ENCODE data around the gene IQGAP2. TPM values are rescaled to one million over a fixed set of nuclear protein-coding genes. Genes with fewer than 3 reads are reported as not detected.
A peak's percentile ranks its signal among the peaks of the same experiment; 100 is the strongest.

IQGAP2 gene
- total RNA-seq, 1 experiment from 2014 or later: 36.8 TPM

- Histone ChIP-seq H3K4me3 (ENCODE audit: insufficient read depth, low read depth, low read length) (no peak overlapping the region), H3K27me3 (ENCODE audit: control insufficient read depth, insufficient read depth, low read length) (no peaks in the 10 kb centered on the region), H3K36me3 (replicated peaks; ENCODE audit: control insufficient read depth, insufficient read depth, low read length) (no peaks in the 10 kb centered on the region)
- DNase-seq: peak; percentile 28
Measured at GRCh38 chr5:76393035-76393680, 9.9 kb upstream of the IQGAP2 start.

- H3K36me3 ChIP-seq (replicated peaks; ENCODE audit: control insufficient read depth, insufficient read depth, low read length): no peaks in the 10 kb centered on the region
- DNase-seq: no peak
- H3K4me3 ChIP-seq (ENCODE audit: insufficient read depth, low read depth, low read length): no peak overlapping the region
- H3K27me3 ChIP-seq (ENCODE audit: control insufficient read depth, insufficient read depth, low read length): no peaks in the 10 kb centered on the region
Measured at GRCh38 chr5:76397200-76397599, 5.9 kb upstream of the IQGAP2 start.

DNA sequence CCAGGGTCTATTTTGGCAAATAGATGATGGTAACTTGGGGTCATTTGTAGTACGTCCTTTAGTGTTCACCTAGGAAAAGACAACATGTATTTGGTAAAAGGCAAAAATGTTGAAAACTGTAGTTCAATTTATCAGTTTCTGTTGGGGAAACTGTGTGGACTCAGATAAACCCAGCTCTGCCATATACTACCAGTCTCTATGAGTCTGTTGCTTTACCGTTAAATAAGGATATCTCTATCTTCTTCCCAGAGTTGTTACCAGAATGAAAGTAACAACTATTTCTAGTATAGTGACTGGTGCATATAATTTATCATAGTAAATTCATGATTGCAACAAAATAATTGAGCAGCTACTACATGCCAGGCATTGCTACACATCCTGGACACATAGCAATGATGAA is 3.8 kb upstream of the IQGAP2 start:
- H3K36me3 ChIP-seq (replicated peaks; ENCODE audit: control insufficient read depth, insufficient read depth, low read length): no peaks in the 10 kb centered on the region
- no peak for DNase-seq
- no peak overlapping the region for H3K4me3 ChIP-seq (ENCODE audit: insufficient read depth, low read depth, low read length)
- H3K27me3 ChIP-seq (ENCODE audit: control insufficient read depth, insufficient read depth, low read length): no peaks in the 10 kb centered on the region

- H3K36me3 ChIP-seq (replicated peaks; ENCODE audit: control insufficient read depth, insufficient read depth, low read length): no peaks in the 10 kb centered on the region
- no peak overlapping the region for H3K4me3 ChIP-seq (ENCODE audit: insufficient read depth, low read depth, low read length)
- no peak for DNase-seq
- H3K27me3 ChIP-seq (ENCODE audit: control insufficient read depth, insufficient read depth, low read length): no peaks in the 10 kb centered on the region
Measured at GRCh38 chr5:76400466-76400865, 2.6 kb upstream of the IQGAP2 start.

- Histone ChIP-seq H3K27me3 (ENCODE audit: control insufficient read depth, insufficient read depth, low read length) (no peaks in the 10 kb centered on the region), H3K4me3 (ENCODE audit: insufficient read depth, low read depth, low read length) (peak overlapping the region; percentile 78), H3K36me3 (replicated peaks; ENCODE audit: control insufficient read depth, insufficient read depth, low read length) (no peaks in the 10 kb centered on the region)
- DNase-seq: no peak
Measured at GRCh38 chr5:76401801-76402250, 1.3 kb upstream of the IQGAP2 start.

GRCh38 chr5:76402251-76402885 is 717 bp upstream of the IQGAP2 start:
- DNase-seq: peak; percentile 76
- Histone ChIP-seq H3K4me3 (ENCODE audit: insufficient read depth, low read depth, low read length) (peak overlapping the region; percentile 78), H3K36me3 (replicated peaks; ENCODE audit: control insufficient read depth, insufficient read depth, low read length) (no peaks in the 10 kb centered on the region), H3K27me3 (ENCODE audit: control insufficient read depth, insufficient read depth, low read length) (no peaks in the 10 kb centered on the region)

DNA sequence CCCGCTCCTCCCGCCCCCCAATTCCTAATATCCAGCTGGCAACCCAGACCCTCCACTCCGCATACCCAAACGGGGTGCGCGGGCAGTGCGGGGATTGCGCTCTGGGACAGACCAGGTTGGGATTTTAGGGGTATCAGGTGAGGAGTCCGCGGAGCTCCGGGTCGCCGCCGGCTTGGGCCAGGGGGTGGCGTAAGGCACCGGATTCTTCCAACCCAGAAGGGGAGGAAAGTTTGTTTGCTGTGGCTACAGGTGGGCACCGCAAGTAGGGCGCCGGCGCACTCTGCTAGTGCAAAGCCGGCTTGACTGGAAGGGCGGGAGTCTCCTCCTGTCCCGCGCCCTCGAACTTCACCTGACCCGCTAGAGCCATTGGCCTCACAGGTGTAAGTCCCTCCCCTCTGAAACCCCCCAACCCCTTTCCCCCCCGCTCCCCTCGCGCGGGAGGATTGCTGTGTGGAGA is 709 bp downstream of the IQGAP2 start:
- Histone ChIP-seq H3K4me3 (ENCODE audit: insufficient read depth, low read depth, low read length) (peak overlapping the region; percentile 78), H3K27me3 (ENCODE audit: control insufficient read depth, insufficient read depth, low read length) (no peaks in the 10 kb centered on the region), H3K36me3 (replicated peaks; ENCODE audit: control insufficient read depth, insufficient read depth, low read length) (no peaks in the 10 kb centered on the region)
- peak; percentile 91 for DNase-seq

- Histone ChIP-seq H3K27me3 (ENCODE audit: control insufficient read depth, insufficient read depth, low read length) (no peaks in the 10 kb centered on the region), H3K36me3 (replicated peaks; ENCODE audit: control insufficient read depth, insufficient read depth, low read length) (no peaks in the 10 kb centered on the region), H3K4me3 (ENCODE audit: insufficient read depth, low read depth, low read length) (peak overlapping the region; percentile 78)
- DNase-seq: no peak
Measured at GRCh38 chr5:76404223-76405211, 1.4 kb downstream of the IQGAP2 start.

GRCh38 chr5:76406014-76406413 is 2.9 kb downstream of the IQGAP2 start:
- Histone ChIP-seq H3K27me3 (ENCODE audit: control insufficient read depth, insufficient read depth, low read length) (no peaks in the 10 kb centered on the region), H3K36me3 (replicated peaks; ENCODE audit: control insufficient read depth, insufficient read depth, low read length) (no peaks in the 10 kb centered on the region)
- no peak for DNase-seq

DNA sequence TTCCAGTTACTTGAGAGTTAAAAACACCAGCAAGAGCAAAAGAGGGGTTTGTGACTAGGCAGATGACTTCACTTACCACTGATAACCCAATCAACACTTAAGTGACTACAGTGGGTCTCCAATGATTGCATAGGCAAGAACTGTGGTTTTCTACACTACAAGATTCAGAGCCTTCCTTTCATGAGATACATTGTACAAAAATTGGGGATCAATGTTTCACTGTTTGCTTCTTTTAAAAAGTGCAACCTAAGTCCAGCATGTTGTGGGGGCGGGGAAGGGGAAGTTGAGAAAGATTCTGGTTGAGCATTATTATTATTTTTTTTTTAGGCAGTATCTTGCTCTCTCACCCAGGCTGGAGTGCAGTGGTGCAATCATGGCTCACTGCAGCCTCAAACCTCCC is 3.6 kb downstream of the IQGAP2 start:
- Histone ChIP-seq H3K4me3 (ENCODE audit: insufficient read depth, low read depth, low read length) (no peak overlapping the region), H3K36me3 (replicated peaks; ENCODE audit: control insufficient read depth, insufficient read depth, low read length) (no peaks in the 10 kb centered on the region), H3K27me3 (ENCODE audit: control insufficient read depth, insufficient read depth, low read length) (no peaks in the 10 kb centered on the region)
- no peak for DNase-seq

More at GRCh38 chr5:76406014-76406413, 2.9 kb downstream of the IQGAP2 start:
- no peak overlapping the region for H3K4me3 ChIP-seq (ENCODE audit: insufficient read depth, low read depth, low read length)

DNA sequence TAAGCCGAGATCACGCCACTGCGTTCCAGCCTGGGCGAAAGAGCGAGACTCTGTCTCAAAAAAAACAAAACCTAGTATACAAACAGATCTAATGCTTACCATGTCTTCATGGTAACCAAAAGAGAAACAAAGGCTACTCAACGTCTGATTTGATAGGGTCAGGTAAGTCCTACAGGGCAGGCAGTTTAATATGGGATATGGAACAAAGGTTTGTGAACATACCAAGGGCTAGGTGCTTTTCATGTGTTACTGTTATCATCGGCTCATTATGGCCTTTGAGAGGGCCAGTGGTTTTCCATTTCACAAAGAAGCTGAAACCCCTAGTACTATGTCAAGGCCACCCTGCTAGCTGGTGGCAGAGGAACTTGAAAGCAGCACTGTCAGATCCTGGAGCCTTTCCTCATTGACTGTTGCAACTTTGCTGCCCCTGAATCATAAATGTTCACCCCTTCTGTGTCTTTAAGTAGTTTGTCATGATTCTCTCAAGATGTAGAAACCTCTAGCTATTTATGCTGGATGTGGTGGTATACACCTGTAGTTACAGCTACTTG is 5.1 kb downstream of the IQGAP2 start:
- no peaks in the 10 kb centered on the region for H3K36me3 ChIP-seq (replicated peaks; ENCODE audit: control insufficient read depth, insufficient read depth, low read length)
- H3K27me3 ChIP-seq (ENCODE audit: control insufficient read depth, insufficient read depth, low read length): no peaks in the 10 kb centered on the region
- H3K4me3 ChIP-seq (ENCODE audit: insufficient read depth, low read depth, low read length): no peak overlapping the region
- no peak for DNase-seq

DNA sequence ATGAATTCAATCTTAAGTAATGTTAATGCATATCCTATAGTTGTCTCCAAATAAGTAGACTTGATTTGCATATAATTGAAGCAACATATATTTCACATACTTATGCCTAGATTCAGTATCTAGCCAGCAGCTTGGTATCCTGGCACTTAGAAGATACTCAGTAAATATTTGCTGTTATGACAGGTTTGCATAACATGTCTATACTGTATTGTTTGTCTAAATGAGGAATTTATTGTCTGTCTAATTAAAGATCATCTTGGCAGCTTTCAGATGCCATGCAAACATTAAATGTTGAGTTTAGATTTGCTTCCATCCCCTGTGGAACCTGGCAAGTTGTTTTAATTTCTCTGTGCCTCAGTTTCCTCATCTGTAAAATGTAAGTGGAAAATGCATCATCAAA is 9.4 kb downstream of the IQGAP2 start:
- DNase-seq: no peak
- H3K36me3 ChIP-seq (replicated peaks; ENCODE audit: control insufficient read depth, insufficient read depth, low read length): no peaks in the 10 kb centered on the region
- no peaks in the 10 kb centered on the region for H3K27me3 ChIP-seq (ENCODE audit: control insufficient read depth, insufficient read depth, low read length)
- H3K4me3 ChIP-seq (ENCODE audit: insufficient read depth, low read depth, low read length): no peak overlapping the region

- no peak overlapping the region for H3K4me3 ChIP-seq (ENCODE audit: insufficient read depth, low read depth, low read length)
- no peak for DNase-seq
- no peaks in the 10 kb centered on the region for H3K27me3 ChIP-seq (ENCODE audit: control insufficient read depth, insufficient read depth, low read length)
- H3K36me3 ChIP-seq (replicated peaks; ENCODE audit: control insufficient read depth, insufficient read depth, low read length): no peaks in the 10 kb centered on the region
Measured at GRCh38 chr5:76413746-76414145, 10.7 kb downstream of the IQGAP2 start.

DNA sequence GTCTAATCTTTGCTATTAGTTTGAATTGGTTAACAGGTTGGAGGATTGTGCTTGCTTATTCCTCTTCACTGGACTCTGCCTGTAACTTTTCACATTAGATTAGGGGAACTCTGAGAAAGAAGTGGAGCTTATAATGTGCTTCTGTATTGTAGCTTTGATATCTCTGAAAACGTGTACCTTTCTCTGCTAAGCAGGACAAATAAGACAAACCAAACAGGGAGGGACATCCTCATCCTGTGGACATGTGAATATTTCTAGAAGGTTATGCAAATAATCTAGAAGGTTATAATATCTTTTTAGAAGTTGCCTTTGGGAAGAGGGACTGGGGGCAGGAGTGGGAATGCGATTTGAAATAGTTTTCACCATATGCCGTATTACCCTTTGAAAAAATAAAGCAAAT is 11.7 kb downstream of the IQGAP2 start:
- DNase-seq: no peak
- Histone ChIP-seq H3K27me3 (ENCODE audit: control insufficient read depth, insufficient read depth, low read length) (no peaks in the 10 kb centered on the region), H3K4me3 (ENCODE audit: insufficient read depth, low read depth, low read length) (no peak overlapping the region), H3K36me3 (replicated peaks; ENCODE audit: control insufficient read depth, insufficient read depth, low read length) (no peaks in the 10 kb centered on the region)

All from H7 (cell line).